C1 segment of cervical spinal cord (tissue), 14 donors: Measurements from ENCODE around the gene DOP1B.

Experiments used
- DNase-seq, 14 donors: peaks; one replicate each; lab custom pipeline; 2025; lab: John Stamatoyannopoulos, UW

DOP1B gene

GRCh38 chr21:36200081-36200561, 43.5 kb downstream of the DOP1B start:
- no peak for DNase-seq

- DNase-seq: no peak
Measured at GRCh38 chr21:36202726-36203602, 46.3 kb downstream of the DOP1B start.

GRCh38 chr21:36203603-36203889, 46.9 kb downstream of the DOP1B start:
- no peak for DNase-seq

GRCh38 chr21:36204980-36205379, 48.4 kb downstream of the DOP1B start:
- DNase-seq: no peak

GRCh38 chr21:36205962-36206361, 49.3 kb downstream of the DOP1B start:
- no peak for DNase-seq
